ENCODE measurements around the gene FAM124B. TPM values are rescaled to one million over a fixed set of nuclear protein-coding genes. Genes with fewer than 3 reads are reported as not detected.
A peak's percentile ranks its signal among the peaks of the same experiment; 100 is the strongest.
"Not testable (repeated sequence)": the region's sequence is repeated elsewhere in the genome, so short reads cannot be mapped to it uniquely, and the experiment has no call there.

FAM124B gene
- polyA plus RNA-seq, 3 donors: 1.8 to 2.1 (median 2.0) TPM

- H4K20me1 ChIP-seq (ENCODE audit: insufficient read depth, low read length): no peaks in the 10 kb centered on the region
- peaks cover 32 to 41% of the 10 kb centered on the region in 2 donors for H3K4me1 ChIP-seq (ENCODE audit: control insufficient read depth in 1 of 2, insufficient read depth in 2 of 2, low read length in 2 of 2)
- peaks cover 0 to 10% of the 10 kb centered on the region in 2 donors for H3K36me3 ChIP-seq (replicated peaks in 1 of 2; ENCODE audit: control insufficient read depth in 1 of 2, insufficient read depth in 2 of 2, low read length in 2 of 2)
- no peak overlapping the region for H3K4me3 ChIP-seq (replicated peaks in 1 of 3; ENCODE audit: low read depth in 2 of 3, low read length in 3 of 3)
- no peak overlapping the region for H3K27ac ChIP-seq (ENCODE audit: low read depth in 1 of 2, low read length in 2 of 2)
- peaks cover 45% of the 10 kb centered on the region for H3K79me2 ChIP-seq (ENCODE audit: insufficient read depth, low read length)
- no peak for TF ChIP-seq CTCF (IDR thresholded peaks at IDR 0.05)
- no peak for DNase-seq
- no peak overlapping the region for H3K4me2 ChIP-seq (replicated peaks; ENCODE audit: extremely low read depth, low read length, poor library complexity, severe bottlenecking)
- Mint-ChIP-seq H3K27ac (peak overlapping the region in 3 of 7 donors; percentile 9 to 48 (median 25)), H3K4me3 (no peak overlapping the region), H3K36me3 (peaks cover 31 to 37% of the 10 kb centered on the region in 2 donors), H3K27me3 (ENCODE audit: low read depth in 3 of 3) (peaks cover 0 to 2% (median 0%) of the 10 kb centered on the region in 3 donors), H3K4me1 (peaks cover 71% of the 10 kb centered on the region), H3K9me3 (peaks cover 0 to 8% (median 4%) of the 10 kb centered on the region in 7 donors)
- intact Hi-C loops (cut with micrococcal nuclease): no loop called here
- H3K9ac ChIP-seq (ENCODE audit: insufficient read depth, low read length, poor library complexity, severe bottlenecking): no peak overlapping the region
- no peaks in the 10 kb centered on the region for H3K9me3 ChIP-seq (replicated peaks in 1 of 2; ENCODE audit: control insufficient read depth in 1 of 2, insufficient read depth in 1 of 2, low read length in 2 of 2)
- no peak overlapping the region for H2AFZ ChIP-seq (ENCODE audit: insufficient read depth, low read depth, low read length, poor library complexity, severe bottlenecking)
- no peaks in the 10 kb centered on the region for H3K27me3 ChIP-seq (ENCODE audit: control insufficient read depth in 2 of 2, insufficient read depth in 2 of 2, low read length in 2 of 2)
- 88% methylated on average over 1 of the region's 3 CpGs for WGBS (ENCODE audit: insufficient coverage)
Observed at GRCh38 chr2:224398289-224398688, 3.6 kb downstream of the FAM124B start.

- DNase-seq; H4K20me1 ChIP-seq (ENCODE audit: insufficient read depth, low read length); H3K27ac ChIP-seq (ENCODE audit: low read depth in 1 of 2, low read length in 2 of 2); intact Hi-C loops (cut with micrococcal nuclease); H3K27me3 Mint-ChIP-seq (ENCODE audit: low read depth in 3 of 3); H3K4me3 Mint-ChIP-seq; H3K4me2 ChIP-seq (replicated peaks; ENCODE audit: extremely low read depth, low read length, poor library complexity, severe bottlenecking); H3K9me3 ChIP-seq (replicated peaks in 1 of 2; ENCODE audit: control insufficient read depth in 1 of 2, insufficient read depth in 1 of 2, low read length in 2 of 2); H3K27me3 ChIP-seq (ENCODE audit: control insufficient read depth in 2 of 2, insufficient read depth in 2 of 2, low read length in 2 of 2); H3K9ac ChIP-seq (ENCODE audit: insufficient read depth, low read length, poor library complexity, severe bottlenecking); H3K4me3 ChIP-seq (replicated peaks in 1 of 3; ENCODE audit: low read depth in 2 of 3, low read length in 3 of 3); H2AFZ ChIP-seq (ENCODE audit: insufficient read depth, low read depth, low read length, poor library complexity, severe bottlenecking); H3K9me3 Mint-ChIP-seq: not testable (repeated sequence)
- Mint-ChIP-seq H3K36me3 (peaks cover 38 to 45% of the 10 kb centered on the region in 2 donors), H3K4me1 (peaks cover 63% of the 10 kb centered on the region), H3K27ac (peak overlapping the region in 1 of 7 donors; percentile 32)
- Histone ChIP-seq H3K36me3 (replicated peaks in 1 of 2; ENCODE audit: control insufficient read depth in 1 of 2, insufficient read depth in 2 of 2, low read length in 2 of 2) (peaks cover 1 to 17% of the 10 kb centered on the region in 2 donors), H3K4me1 (ENCODE audit: control insufficient read depth in 1 of 2, insufficient read depth in 2 of 2, low read length in 2 of 2) (peaks cover 26 to 33% of the 10 kb centered on the region in 2 donors), H3K79me2 (ENCODE audit: insufficient read depth, low read length) (peaks cover 45% of the 10 kb centered on the region)
- 100% methylated on average over 1 of the region's 5 CpGs for WGBS (ENCODE audit: insufficient coverage)
Observed at GRCh38 chr2:224397100-224397499, 4.8 kb downstream of the FAM124B start.
